K562 (cell line): Measurements from ENCODE around the gene PMM1. TPM values are rescaled to one million over a fixed set of nuclear protein-coding genes. Genes with fewer than 3 reads are reported as not detected.

Experiments
- CBFA2T3 ChIP-seq: fragments of 450-650 bp; IDR thresholded peaks from 2 replicates; pipeline ENCODE4 v1.6.1; 2017
- CBX3 ChIP-seq, 2 experiments: IDR thresholded peaks; 1 replicate in 1 of 2; 2 replicates in 1 of 2; pipeline ENCODE4 v1.6.1; 2012; ENCODE audit warnings: inconsistent platforms in 2 of 2, low read length in 2 of 2, borderline replicate concordance in 1 of 2, control low read depth in 1 of 2
- HDAC1 ChIP-seq, 2 experiments: fragments of 450-650 bp; IDR thresholded peaks; 2 replicates each; pipeline ENCODE4 v1.6.1; 2016 to 2017; ENCODE audit warnings: inconsistent platforms in 1 of 2, mild to moderate bottlenecking in 1 of 2, moderate library complexity in 1 of 2
- HDAC3 ChIP-seq: fragments of 450-650 bp; IDR thresholded peaks from 2 replicates; pipeline ENCODE4 v1.6.1; 2018; ENCODE audit warnings: borderline replicate concordance, mild to moderate bottlenecking, moderate library complexity; ENCODE audit not compliant: partially characterized antibody
- KHSRP ChIP-seq: fragments of 450-650 bp; IDR thresholded peaks from 2 replicates; pipeline ENCODE4 v1.6.1; 2017
- KLF6 ChIP-seq: fragments of 250-450 bp; sonication (Bioruptor Pico); IDR thresholded peaks from 2 replicates; pipeline ENCODE4 v1.4.0; 2020; ENCODE audit warnings: mild to moderate bottlenecking, moderate library complexity, borderline replicate concordance
- MCM7 ChIP-seq, 2 experiments: fragments of 450-650 bp; IDR thresholded peaks; 2 replicates each; pipeline ENCODE4 v1.6.1; 2016 to 2018
- NCOA1 ChIP-seq: fragments of 450-650 bp; IDR thresholded peaks from 2 replicates; pipeline ENCODE4 v1.6.1; 2016; ENCODE audit warnings: low read depth
- NONO ChIP-seq, 2 experiments: fragments of 200-400 bp in 1 of 2; fragments of 450-650 bp in 1 of 2; formaldehyde crosslinking in 1 of 2; IDR thresholded peaks; 2 replicates each; pipeline ENCODE4 v1.6.1; 2017; ENCODE audit warnings: low read depth in 2 of 2, mild to moderate bottlenecking in 2 of 2, moderate library complexity in 2 of 2, low read length in 1 of 2
- PCBP2 ChIP-seq: fragments of 200-400 bp; formaldehyde crosslinking; IDR thresholded peaks from 2 replicates; pipeline ENCODE4 v1.6.1; 2018; ENCODE audit warnings: low read length, low read depth, mild to moderate bottlenecking, moderate library complexity; ENCODE audit not compliant: poor library complexity, severe bottlenecking
- PTTG1 ChIP-seq: fragments of 450-650 bp; IDR thresholded peaks from 2 replicates; pipeline ENCODE4 v1.6.1; 2016; ENCODE audit warnings: low read depth, mild to moderate bottlenecking, missing genetic modification characterization, missing compliant biosample characterization
- RBFOX2 ChIP-seq: fragments of 200-400 bp; formaldehyde crosslinking; IDR thresholded peaks from 2 replicates; pipeline ENCODE4 v1.6.1; 2017; ENCODE audit warnings: low read depth, mild to moderate bottlenecking, low read length, moderate library complexity
- SIN3B ChIP-seq: fragments of 450-650 bp; IDR thresholded peaks from 2 replicates; pipeline ENCODE4 v1.6.1; 2017; ENCODE audit warnings: low read depth, mild to moderate bottlenecking, moderate library complexity
- SMARCA4 ChIP-seq: fragments of 450-650 bp; IDR thresholded peaks from 2 replicates; pipeline ENCODE4 v1.6.1; 2016
- SUPT5H ChIP-seq: fragments of 450-650 bp; IDR thresholded peaks from 2 replicates; pipeline ENCODE4 v1.6.1; 2016
- TEAD4 ChIP-seq, 2 experiments: sonication (generic) in 1 of 2; formaldehyde crosslinking in 1 of 2; IDR thresholded peaks; 2 replicates each; pipeline versions ENCODE4 v1.6.1 to v1.8.0; 2012 to 2022; ENCODE audit warnings: borderline replicate concordance in 1 of 2, inconsistent platforms in 1 of 2, low read length in 1 of 2, mild to moderate bottlenecking in 1 of 2, missing genetic modification reagents in 1 of 2
- TGIF2 ChIP-seq: sonication (generic); formaldehyde crosslinking; IDR thresholded peaks from 2 replicates; pipeline ENCODE4 v1.8.1; 2022; ENCODE audit warnings: mild to moderate bottlenecking, missing genetic modification reagents, moderate library complexity
- ZFP1 ChIP-seq: fragments of 450-650 bp; formaldehyde crosslinking; IDR thresholded peaks from 2 replicates; pipeline ENCODE4 v1.4.0; 2020; ENCODE audit warnings: mild to moderate bottlenecking, mixed read lengths
- ZNF445 ChIP-seq: fragments of 250-450 bp; sonication (Bioruptor Pico); IDR thresholded peaks from 2 replicates; pipeline ENCODE4 v1.4.0; 2020; ENCODE audit warnings: low read depth, mild to moderate bottlenecking, moderate library complexity
- polyA plus RNA-seq, 8 experiments: library from polyadenylated mRNA; depleted of rRNA in 4 of 8; stranded (reverse) in 5 of 8; unstranded in 3 of 8; fragments of >200 nt; fragmentation: Nextera tagmentation in 2 of 8; fragmentation: Illumina TruSeq in 1 of 8; extraction: Ambion mirVana in 2 of 8; extraction: Trizol in 1 of 8; gene quantifications; 2 replicates each; pipeline versions ENCODE4 v1.2.1 to v1.2.3, GENCODE V29; 2011 to 2014; ENCODE audit warnings: inconsistent platforms in 1 of 8, missing spikeins in 1 of 8
- total RNA-seq, 7 experiments: library from RNA; depleted of rRNA in 6 of 7; stranded (reverse); fragments of >200 nt in 6 of 7; fragmentation: Illumina TruSeq in 2 of 7; extraction: Trizol in 2 of 7; gene quantifications; 2 replicates each; pipeline versions ENCODE4 v1.2.1 to v1.2.3, GENCODE V29; 2011 to 2021; ENCODE audit warnings: low replicate concordance in 1 of 7
- TF ChIP-seq, protein P1 (sequence below): sonication (generic); formaldehyde crosslinking; IDR thresholded peaks from 2 replicates; pipeline ENCODE4 v1.8.0; 2022; ENCODE audit warnings: missing genetic modification reagents, mild to moderate bottlenecking, borderline replicate concordance
- TF ChIP-seq, protein P2 (sequence below): IDR thresholded peaks from 2 replicates; pipeline ENCODE4 v1.6.1; 2014; ENCODE audit warnings: antibody characterized with exemption
- TF ChIP-seq, protein P3 (sequence below): fragments of 450-650 bp; IDR thresholded peaks from 2 replicates; pipeline ENCODE4 v1.7.1; 2018; ENCODE audit warnings: mild to moderate bottlenecking, low read depth; ENCODE audit not compliant: partially characterized antibody

Gene PMM1
- total and polyA plus RNA-seq, 9 of the 15 experiments (the other 6 are each of a cell fraction or from before 2014, with no cell fraction given) = 10.2 to 31.7 (median 20.3) TPM

DNA sequence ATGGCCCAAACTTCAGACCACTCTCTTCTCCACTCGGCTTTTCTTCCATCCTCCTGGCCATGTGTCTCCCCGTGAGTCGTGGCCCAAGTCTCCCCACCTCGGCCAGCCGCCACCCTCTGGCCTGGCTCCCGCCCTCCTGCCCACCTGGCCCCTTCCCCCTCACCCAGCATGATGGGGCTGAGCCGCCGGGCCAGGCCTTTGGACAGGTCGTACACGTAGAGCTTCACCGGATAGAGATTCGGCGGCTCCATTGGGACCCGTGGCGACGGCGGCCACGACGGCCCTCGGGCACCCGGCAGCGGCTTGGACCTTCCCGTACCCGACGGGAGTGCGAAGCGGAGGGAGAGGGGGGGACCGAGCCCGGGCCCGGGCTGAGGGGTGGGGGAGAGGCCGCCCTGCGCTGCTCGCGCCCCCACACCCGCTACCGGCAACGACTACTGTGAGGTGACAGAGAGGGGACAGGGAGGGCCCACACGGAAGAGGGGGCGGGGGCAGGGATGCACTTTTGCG, 31.0 kb upstream of the PMM1 start, which contains the start of gene DESI1 (continued):
- TF ChIP-seq, protein P1, sequence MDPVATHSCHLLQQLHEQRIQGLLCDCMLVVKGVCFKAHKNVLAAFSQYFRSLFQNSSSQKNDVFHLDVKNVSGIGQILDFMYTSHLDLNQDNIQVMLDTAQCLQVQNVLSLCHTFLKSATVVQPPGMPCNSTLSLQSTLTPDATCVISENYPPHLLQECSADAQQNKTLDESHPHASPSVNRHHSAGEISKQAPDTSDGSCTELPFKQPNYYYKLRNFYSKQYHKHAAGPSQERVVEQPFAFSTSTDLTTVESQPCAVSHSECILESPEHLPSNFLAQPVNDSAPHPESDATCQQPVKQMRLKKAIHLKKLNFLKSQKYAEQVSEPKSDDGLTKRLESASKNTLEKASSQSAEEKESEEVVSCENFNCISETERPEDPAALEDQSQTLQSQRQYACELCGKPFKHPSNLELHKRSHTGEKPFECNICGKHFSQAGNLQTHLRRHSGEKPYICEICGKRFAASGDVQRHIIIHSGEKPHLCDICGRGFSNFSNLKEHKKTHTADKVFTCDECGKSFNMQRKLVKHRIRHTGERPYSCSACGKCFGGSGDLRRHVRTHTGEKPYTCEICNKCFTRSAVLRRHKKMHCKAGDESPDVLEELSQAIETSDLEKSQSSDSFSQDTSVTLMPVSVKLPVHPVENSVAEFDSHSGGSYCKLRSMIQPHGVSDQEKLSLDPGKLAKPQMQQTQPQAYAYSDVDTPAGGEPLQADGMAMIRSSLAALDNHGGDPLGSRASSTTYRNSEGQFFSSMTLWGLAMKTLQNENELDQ (CRISPR knock-in tag) = 0 out of 2 replicates have a peak, but pooled peaks have one; percentile 44
- no peak for TF ChIP-seq TGIF2 (CRISPR knock-in tag)
- peak; percentile 87 for TF ChIP-seq SUPT5H
- TF ChIP-seq CBX3 (IDR thresholded peaks at IDR 0.05; ENCODE audit: borderline replicate concordance in 1 of 2, low read length in 2 of 2) = no peak
- TF ChIP-seq ZNF445 (CRISPR knock-in tag) = no peak
- no peak for TF ChIP-seq HDAC3
- TF ChIP-seq KLF6 (CRISPR knock-in tag) = no peak
- peak in 1 of 2 experiments; percentile 36; a peak in 1 of 4 replicates for TF ChIP-seq HDAC1 (IDR thresholded peaks at IDR 0.05)
- no peak for TF ChIP-seq SMARCA4
- no peak for TF ChIP-seq PCBP2
- TF ChIP-seq, protein P2, sequence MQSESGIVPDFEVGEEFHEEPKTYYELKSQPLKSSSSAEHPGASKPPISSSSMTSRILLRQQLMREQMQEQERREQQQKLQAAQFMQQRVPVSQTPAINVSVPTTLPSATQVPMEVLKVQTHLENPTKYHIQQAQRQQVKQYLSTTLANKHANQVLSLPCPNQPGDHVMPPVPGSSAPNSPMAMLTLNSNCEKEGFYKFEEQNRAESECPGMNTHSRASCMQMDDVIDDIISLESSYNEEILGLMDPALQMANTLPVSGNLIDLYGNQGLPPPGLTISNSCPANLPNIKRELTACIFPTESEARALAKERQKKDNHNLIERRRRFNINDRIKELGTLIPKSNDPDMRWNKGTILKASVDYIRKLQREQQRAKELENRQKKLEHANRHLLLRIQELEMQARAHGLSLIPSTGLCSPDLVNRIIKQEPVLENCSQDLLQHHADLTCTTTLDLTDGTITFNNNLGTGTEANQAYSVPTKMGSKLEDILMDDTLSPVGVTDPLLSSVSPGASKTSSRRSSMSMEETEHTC = no peak
- TF ChIP-seq, protein P3, sequence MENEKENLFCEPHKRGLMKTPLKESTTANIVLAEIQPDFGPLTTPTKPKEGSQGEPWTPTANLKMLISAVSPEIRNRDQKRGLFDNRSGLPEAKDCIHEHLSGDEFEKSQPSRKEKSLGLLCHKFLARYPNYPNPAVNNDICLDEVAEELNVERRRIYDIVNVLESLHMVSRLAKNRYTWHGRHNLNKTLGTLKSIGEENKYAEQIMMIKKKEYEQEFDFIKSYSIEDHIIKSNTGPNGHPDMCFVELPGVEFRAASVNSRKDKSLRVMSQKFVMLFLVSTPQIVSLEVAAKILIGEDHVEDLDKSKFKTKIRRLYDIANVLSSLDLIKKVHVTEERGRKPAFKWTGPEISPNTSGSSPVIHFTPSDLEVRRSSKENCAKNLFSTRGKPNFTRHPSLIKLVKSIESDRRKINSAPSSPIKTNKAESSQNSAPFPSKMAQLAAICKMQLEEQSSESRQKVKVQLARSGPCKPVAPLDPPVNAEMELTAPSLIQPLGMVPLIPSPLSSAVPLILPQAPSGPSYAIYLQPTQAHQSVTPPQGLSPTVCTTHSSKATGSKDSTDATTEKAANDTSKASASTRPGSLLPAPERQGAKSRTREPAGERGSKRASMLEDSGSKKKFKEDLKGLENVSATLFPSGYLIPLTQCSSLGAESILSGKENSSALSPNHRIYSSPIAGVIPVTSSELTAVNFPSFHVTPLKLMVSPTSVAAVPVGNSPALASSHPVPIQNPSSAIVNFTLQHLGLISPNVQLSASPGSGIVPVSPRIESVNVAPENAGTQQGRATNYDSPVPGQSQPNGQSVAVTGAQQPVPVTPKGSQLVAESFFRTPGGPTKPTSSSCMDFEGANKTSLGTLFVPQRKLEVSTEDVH = no peak
- no peak for TF ChIP-seq KHSRP
- TF ChIP-seq NONO (IDR thresholded peaks at IDR 0.05; ENCODE audit: low read depth in 2 of 2, low read length in 1 of 2) = 0 out of 4 replicates have a peak, but pooled peaks of 1 of the 2 experiments have one; percentile 25
- TF ChIP-seq CBFA2T3 = no peak
- no peak for TF ChIP-seq NCOA1
- peak; percentile 94 for TF ChIP-seq RBFOX2
- peak; percentile 20; the same call in 1 of the 2 replicates for TF ChIP-seq SIN3B
- TF ChIP-seq MCM7 (IDR thresholded peaks at IDR 0.05) = no peak
- no peak for TF ChIP-seq ZFP1
- no peak for TF ChIP-seq TEAD4 (IDR thresholded peaks at IDR 0.05; ENCODE audit: low read length)
- no peak for TF ChIP-seq TEAD4 (CRISPR knock-in tag; IDR thresholded peaks at IDR 0.05; ENCODE audit: borderline replicate concordance)
- no peak for TF ChIP-seq PTTG1 (tag)
